ENCODE data around the gene MRPL55.

Gene MRPL55

DNA sequence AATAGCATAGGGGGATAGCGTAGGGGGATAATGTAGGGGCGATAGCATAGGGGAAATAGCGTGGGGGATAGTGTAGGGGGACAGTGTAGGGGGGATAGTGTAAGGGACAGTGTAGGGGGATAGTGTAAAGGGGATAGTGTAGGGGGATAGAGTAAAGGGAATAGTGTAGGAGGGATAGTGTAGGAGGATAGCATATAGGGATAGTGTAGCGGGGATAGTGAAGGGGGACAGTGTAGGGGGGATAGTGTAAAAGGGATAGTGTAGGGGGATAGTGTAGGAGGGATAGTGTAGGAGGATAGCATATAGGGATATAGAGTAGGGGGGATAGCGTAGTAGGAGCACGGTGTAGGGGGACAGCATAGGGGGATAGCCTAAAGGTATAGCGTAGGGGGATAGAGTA is 40.7 kb downstream of the MRPL55 start:
- Histone ChIP-seq H3K4me3 (ENCODE audit: low read depth in 1 of 2, low read length in 2 of 2) (no peak overlapping the region), H3K27me3 (ENCODE audit: control insufficient read depth in 1 of 2, insufficient read depth in 2 of 2, low read length in 2 of 2) (peaks cover 46 to 74% of the 10 kb centered on the region in 2 donors), H3K27ac (ENCODE audit: low read depth, low read length) (no peak overlapping the region), H3K4me1 (ENCODE audit: insufficient read depth, low read length) (no peaks in the 10 kb centered on the region), H3K36me3 (ENCODE audit: insufficient read depth, low read length) (no peaks in the 10 kb centered on the region), H3K9me3 (ENCODE audit: low read length) (no peaks in the 10 kb centered on the region), H3K9ac (ENCODE audit: low read length) (no peak overlapping the region)

- Histone ChIP-seq H3K27ac (ENCODE audit: low read depth, low read length) (no peak overlapping the region), H3K36me3 (ENCODE audit: insufficient read depth, low read length) (no peaks in the 10 kb centered on the region), H3K4me1 (ENCODE audit: insufficient read depth, low read length) (no peaks in the 10 kb centered on the region), H3K9ac (ENCODE audit: low read length) (no peak overlapping the region), H3K9me3 (ENCODE audit: low read length) (no peaks in the 10 kb centered on the region), H3K27me3 (ENCODE audit: control insufficient read depth in 1 of 2, insufficient read depth in 2 of 2, low read length in 2 of 2) (peaks cover 59 to 78% of the 10 kb centered on the region in 2 donors), H3K4me3 (ENCODE audit: low read depth in 1 of 2, low read length in 2 of 2) (no peak overlapping the region)
Observed at GRCh38 chr1:228066891-228067654, 42.0 kb downstream of the MRPL55 start.

DNA sequence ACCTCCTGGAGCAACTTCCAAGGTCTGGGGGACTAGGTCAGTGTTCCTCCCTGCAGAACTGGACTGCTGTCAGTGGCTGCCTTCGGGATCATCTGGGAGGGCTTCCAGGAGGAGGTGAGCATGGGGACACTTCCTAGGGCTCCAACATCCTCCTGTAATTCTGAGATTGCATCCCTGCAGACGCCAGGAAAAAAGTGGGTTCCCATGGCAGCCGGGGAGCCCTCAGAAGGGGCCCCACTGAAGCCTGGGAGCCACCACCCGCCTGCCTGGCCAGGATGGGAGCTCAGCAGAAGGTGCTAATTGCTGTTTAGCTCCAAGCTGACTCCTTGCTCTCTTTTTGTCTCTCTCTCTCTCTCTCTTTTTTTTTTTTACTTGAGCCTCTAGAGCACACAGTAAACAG is 42.7 kb downstream of the MRPL55 start:
- H3K36me3 ChIP-seq (ENCODE audit: insufficient read depth, low read length) = no peaks in the 10 kb centered on the region
- no peak overlapping the region for H3K9ac ChIP-seq (ENCODE audit: low read length)
- no peaks in the 10 kb centered on the region for H3K4me1 ChIP-seq (ENCODE audit: insufficient read depth, low read length)
- H3K27me3 ChIP-seq (ENCODE audit: control insufficient read depth in 1 of 2, insufficient read depth in 2 of 2, low read length in 2 of 2) = peaks cover 65 to 84% of the 10 kb centered on the region in 2 donors
- no peaks in the 10 kb centered on the region for H3K9me3 ChIP-seq (ENCODE audit: low read length)
- no peak overlapping the region for H3K4me3 ChIP-seq (ENCODE audit: low read depth in 1 of 2, low read length in 2 of 2)
- H3K27ac ChIP-seq (ENCODE audit: low read depth, low read length) = no peak overlapping the region

- Histone ChIP-seq H3K9me3 (ENCODE audit: low read length) (no peaks in the 10 kb centered on the region), H3K27ac (ENCODE audit: low read depth, low read length) (no peak overlapping the region), H3K36me3 (ENCODE audit: insufficient read depth, low read length) (no peaks in the 10 kb centered on the region), H3K4me1 (ENCODE audit: insufficient read depth, low read length) (no peaks in the 10 kb centered on the region), H3K4me3 (ENCODE audit: low read depth in 1 of 2, low read length in 2 of 2) (no peak overlapping the region), H3K9ac (ENCODE audit: low read length) (no peak overlapping the region), H3K27me3 (ENCODE audit: control insufficient read depth in 1 of 2, insufficient read depth in 2 of 2, low read length in 2 of 2) (peaks cover 65 to 84% of the 10 kb centered on the region in 2 donors)
Observed at GRCh38 chr1:228065543-228066347, 43.4 kb downstream of the MRPL55 start.

DNA sequence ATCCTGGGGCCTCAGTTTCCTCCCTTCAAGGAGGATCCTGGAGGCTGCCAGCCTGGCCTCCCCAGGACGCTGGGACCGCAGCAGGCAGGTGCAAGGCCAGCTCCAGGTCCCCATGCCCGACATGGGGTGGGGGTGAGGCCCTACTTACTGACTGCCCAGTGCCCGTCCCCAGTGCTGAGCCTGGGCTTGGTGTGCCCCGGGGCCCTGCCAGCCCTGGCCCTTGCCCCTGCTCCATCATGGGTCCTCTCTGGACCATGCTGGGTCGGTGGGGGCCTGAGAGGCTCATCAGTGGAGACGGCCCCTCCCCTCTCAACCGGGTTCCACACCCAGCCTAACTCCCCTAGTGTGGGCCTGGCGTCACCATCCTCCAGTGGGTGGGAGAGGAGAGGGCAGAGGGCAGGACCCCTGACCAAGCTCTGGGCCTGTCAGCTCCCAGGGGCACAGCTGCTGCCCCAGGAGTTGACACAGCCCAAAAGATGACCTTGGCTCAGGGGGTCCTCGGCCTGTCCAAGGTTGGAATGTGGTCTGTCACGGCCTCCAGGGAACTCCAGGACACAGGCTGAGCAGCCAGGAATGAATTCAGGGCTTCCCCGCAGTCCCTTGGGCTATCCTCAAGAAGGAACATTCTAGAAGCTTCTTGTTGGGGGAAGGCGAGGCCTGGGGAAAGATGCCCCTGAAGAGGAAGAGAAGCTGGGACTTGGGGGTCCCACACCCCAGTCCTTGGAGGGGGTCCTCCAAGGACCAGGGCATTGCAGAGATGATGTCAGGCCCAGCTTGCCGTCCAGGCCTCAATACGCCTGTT is 44.2 kb downstream of the MRPL55 start:
- peaks cover 71 to 86% of the 10 kb centered on the region in 2 donors for H3K27me3 ChIP-seq (ENCODE audit: control insufficient read depth in 1 of 2, insufficient read depth in 2 of 2, low read length in 2 of 2)

GRCh38 chr1:228064296-228064695 is 44.8 kb downstream of the MRPL55 start:
- Histone ChIP-seq H3K9ac (ENCODE audit: low read length) (no peak overlapping the region), H3K4me1 (ENCODE audit: insufficient read depth, low read length) (peaks cover 4% of the 10 kb centered on the region), H3K4me3 (ENCODE audit: low read depth in 1 of 2, low read length in 2 of 2) (no peak overlapping the region), H3K27ac (ENCODE audit: low read depth, low read length) (no peak overlapping the region), H3K9me3 (ENCODE audit: low read length) (no peaks in the 10 kb centered on the region), H3K36me3 (ENCODE audit: insufficient read depth, low read length) (no peaks in the 10 kb centered on the region), H3K27me3 (ENCODE audit: control insufficient read depth in 1 of 2, insufficient read depth in 2 of 2, low read length in 2 of 2) (peaks cover 78 to 92% of the 10 kb centered on the region in 2 donors)

More for the DNA sequence above, 44.2 kb downstream of the MRPL55 start:
- peaks cover 3% of the 10 kb centered on the region for H3K4me1 ChIP-seq (ENCODE audit: insufficient read depth, low read length)
- no peak overlapping the region for H3K4me3 ChIP-seq (ENCODE audit: low read depth in 1 of 2, low read length in 2 of 2)
- H3K9ac ChIP-seq (ENCODE audit: low read length) = no peak overlapping the region
- no peaks in the 10 kb centered on the region for H3K9me3 ChIP-seq (ENCODE audit: low read length)
- H3K36me3 ChIP-seq (ENCODE audit: insufficient read depth, low read length) = no peaks in the 10 kb centered on the region
- H3K27ac ChIP-seq (ENCODE audit: low read depth, low read length) = no peak overlapping the region

- Histone ChIP-seq H3K4me3 (ENCODE audit: low read depth in 1 of 2, low read length in 2 of 2) (no peak overlapping the region), H3K36me3 (ENCODE audit: insufficient read depth, low read length) (no peaks in the 10 kb centered on the region), H3K27ac (ENCODE audit: low read depth, low read length) (no peak overlapping the region), H3K9me3 (ENCODE audit: low read length) (no peaks in the 10 kb centered on the region), H3K27me3 (ENCODE audit: control insufficient read depth in 1 of 2, insufficient read depth in 2 of 2, low read length in 2 of 2) (peaks cover 81 to 98% of the 10 kb centered on the region in 2 donors), H3K9ac (ENCODE audit: low read length) (no peak overlapping the region), H3K4me1 (ENCODE audit: insufficient read depth, low read length) (peaks cover 4% of the 10 kb centered on the region)
Observed at GRCh38 chr1:228063251-228064191, 45.6 kb downstream of the MRPL55 start.

DNA sequence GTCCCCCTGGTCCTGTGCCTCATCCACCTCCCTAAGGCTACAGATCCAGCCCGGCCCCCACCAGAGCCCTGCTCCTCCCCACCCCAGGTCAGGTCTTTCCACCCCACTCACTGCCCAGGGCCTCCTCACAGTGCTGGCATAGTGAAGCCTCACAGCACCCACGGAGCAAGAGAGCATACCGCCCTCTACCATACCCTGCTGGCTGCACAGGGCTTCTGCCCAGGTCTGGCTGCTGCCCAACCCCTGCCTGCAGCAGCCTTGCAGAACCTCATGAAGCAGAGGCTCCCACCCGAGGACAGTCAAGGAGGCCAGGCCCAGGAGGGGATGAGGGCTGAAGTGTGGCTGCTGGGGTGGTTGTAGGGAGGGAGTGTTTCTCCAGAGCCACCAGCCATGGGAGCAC is 46.3 kb downstream of the MRPL55 start:
- peaks cover 78 to 100% of the 10 kb centered on the region in 2 donors for H3K27me3 ChIP-seq (ENCODE audit: control insufficient read depth in 1 of 2, insufficient read depth in 2 of 2, low read length in 2 of 2)
- no peak overlapping the region for H3K9ac ChIP-seq (ENCODE audit: low read length)
- H3K4me1 ChIP-seq (ENCODE audit: insufficient read depth, low read length) = peaks cover 4% of the 10 kb centered on the region
- no peaks in the 10 kb centered on the region for H3K9me3 ChIP-seq (ENCODE audit: low read length)
- no peaks in the 10 kb centered on the region for H3K36me3 ChIP-seq (ENCODE audit: insufficient read depth, low read length)
- no peak overlapping the region for H3K27ac ChIP-seq (ENCODE audit: low read depth, low read length)
- no peak overlapping the region for H3K4me3 ChIP-seq (ENCODE audit: low read depth in 1 of 2, low read length in 2 of 2)

DNA sequence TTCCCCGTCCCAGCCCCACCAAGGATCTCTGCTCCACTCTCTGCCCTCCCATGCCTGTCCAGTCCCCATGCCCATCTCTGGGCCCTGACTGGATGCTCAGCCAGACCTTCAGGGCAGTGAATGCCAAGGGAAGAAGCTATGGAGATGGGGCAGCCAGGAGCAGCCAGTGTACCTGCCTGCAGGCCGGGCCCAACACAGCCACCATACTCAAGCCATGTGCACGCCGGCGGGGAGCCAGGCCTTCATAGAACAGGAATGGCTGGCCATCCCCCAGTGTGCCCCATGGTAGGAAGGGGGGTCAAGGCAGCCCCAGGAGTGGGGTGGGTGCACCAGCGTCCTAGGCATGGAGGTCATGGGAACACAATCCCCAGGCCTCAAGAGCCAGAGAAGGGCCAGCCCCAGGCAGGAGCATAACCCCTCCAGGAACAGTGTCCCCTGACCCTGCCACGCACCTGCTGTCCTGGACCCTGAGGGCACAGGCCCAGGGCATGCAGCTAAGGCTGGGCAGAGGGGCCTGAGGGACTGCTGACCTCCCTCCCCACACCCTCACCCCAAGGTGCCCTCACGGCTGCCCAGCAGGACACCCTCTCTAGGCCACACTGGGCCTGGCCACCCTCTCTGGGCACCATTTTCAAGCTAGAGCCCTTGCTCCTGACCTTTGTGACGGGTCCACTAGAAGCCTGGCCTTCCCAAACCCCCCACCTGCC is 46.9 kb downstream of the MRPL55 start:
- Histone ChIP-seq H3K9me3 (ENCODE audit: low read length) (no peaks in the 10 kb centered on the region), H3K36me3 (ENCODE audit: insufficient read depth, low read length) (no peaks in the 10 kb centered on the region), H3K4me1 (ENCODE audit: insufficient read depth, low read length) (peaks cover 4% of the 10 kb centered on the region), H3K4me3 (ENCODE audit: low read depth in 1 of 2, low read length in 2 of 2) (no peak overlapping the region), H3K27ac (ENCODE audit: low read depth, low read length) (no peak overlapping the region), H3K9ac (ENCODE audit: low read length) (no peak overlapping the region), H3K27me3 (ENCODE audit: control insufficient read depth in 1 of 2, insufficient read depth in 2 of 2, low read length in 2 of 2) (peaks cover 75 to 94% of the 10 kb centered on the region in 2 donors)

DNA sequence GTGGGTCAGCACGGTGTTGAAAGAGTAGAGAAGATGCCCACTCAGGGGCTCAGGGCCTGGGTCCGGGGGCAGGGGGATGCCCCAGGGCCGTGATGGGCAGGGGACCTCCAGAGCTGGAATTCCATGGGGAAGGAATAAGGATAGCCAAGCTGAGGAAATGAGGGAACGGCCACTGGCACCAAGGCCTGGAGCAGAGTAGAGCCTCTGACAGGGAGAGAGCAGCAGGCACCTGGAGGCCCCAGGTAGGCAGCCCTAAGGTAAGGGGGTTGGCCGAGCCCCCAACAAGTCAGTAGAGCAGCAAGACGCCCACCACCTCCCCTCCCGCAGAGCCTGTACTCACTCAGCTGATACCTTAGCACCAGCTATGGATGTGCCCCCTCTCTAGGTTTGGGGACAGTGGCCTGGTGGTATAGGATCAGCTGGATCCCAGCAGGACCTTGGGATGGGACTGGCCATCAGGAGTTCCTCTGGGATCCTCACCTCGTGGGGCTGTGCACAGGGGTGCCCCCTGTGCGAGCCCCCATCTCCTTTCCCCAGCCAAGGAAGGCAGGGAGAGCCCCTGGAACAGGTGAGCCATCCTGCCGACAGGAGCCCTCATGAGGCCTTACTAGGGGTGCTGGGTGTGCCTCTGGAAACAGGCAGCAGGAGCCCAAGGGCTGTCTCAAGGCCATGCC is 47.6 kb downstream of the MRPL55 start:
- Histone ChIP-seq H3K27me3 (ENCODE audit: control insufficient read depth in 1 of 2, insufficient read depth in 2 of 2, low read length in 2 of 2) (peaks cover 68 to 88% of the 10 kb centered on the region in 2 donors), H3K4me3 (ENCODE audit: low read depth in 1 of 2, low read length in 2 of 2) (no peak overlapping the region), H3K27ac (ENCODE audit: low read depth, low read length) (no peak overlapping the region), H3K4me1 (ENCODE audit: insufficient read depth, low read length) (peaks cover 4% of the 10 kb centered on the region), H3K9me3 (ENCODE audit: low read length) (no peaks in the 10 kb centered on the region), H3K36me3 (ENCODE audit: insufficient read depth, low read length) (no peaks in the 10 kb centered on the region), H3K9ac (ENCODE audit: low read length) (no peak overlapping the region)

Measured in muscle layer of colon (tissue), 2 donors.